NCI-H69 (cell line): Measurements from ENCODE around the gene CRYBG2.
"Not testable (repeated sequence)": the region's sequence is repeated elsewhere in the genome, so short reads cannot be mapped to it uniquely, and the experiment has no call there.

Source experiments
- DNase-seq: peaks from one replicate; lab custom pipeline; 2025; lab: John Stamatoyannopoulos, UW

The CRYBG2 gene

GRCh38 chr1:26353976-26354820 lies at the start of gene CRYBG2:
Gene CRYBG2, minus strand, starts transcription at chr1:26354130. Its CDS starts 7,473 bp downstream, at chr1:26346657.
- DNase-seq, result no peak

- no peak for DNase-seq
These were observed 49.7 kb upstream of the CRYBG2 start for GRCh38 chr1:26403656-26404055.

GRCh38 chr1:26401891-26402290 lies 48.0 kb upstream of the CRYBG2 start:
- DNase-seq, result no peak

GRCh38 chr1:26399034-26399433 lies 45.1 kb upstream of the CRYBG2 start:
- no peak for DNase-seq

- DNase-seq, result no peak
These were observed 41.8 kb upstream of the CRYBG2 start for GRCh38 chr1:26395754-26396153.

- DNase-seq, result peak; percentile 47
These were observed 37.5 kb upstream of the CRYBG2 start for GRCh38 chr1:26391450-26391849.

- DNase-seq, result no peak
These were observed 35.8 kb upstream of the CRYBG2 start for GRCh38 chr1:26389604-26390247.

- no peak for DNase-seq
These were observed 35.0 kb upstream of the CRYBG2 start for GRCh38 chr1:26388791-26389445.

- peak; percentile 68 for DNase-seq
These were observed 33.5 kb upstream of the CRYBG2 start for GRCh38 chr1:26387447-26387846.

GRCh38 chr1:26385063-26385462 lies 31.1 kb upstream of the CRYBG2 start:
- DNase-seq, result not testable (repeated sequence)

GRCh38 chr1:26384076-26384475 lies 30.1 kb upstream of the CRYBG2 start:
- DNase-seq, result no peak

- DNase-seq, result no peak
These were observed 24.9 kb upstream of the CRYBG2 start for GRCh38 chr1:26378879-26379251.

GRCh38 chr1:26378088-26378878 lies 24.4 kb upstream of the CRYBG2 start:
- DNase-seq, result no peak

GRCh38 chr1:26376050-26376449 lies 22.1 kb upstream of the CRYBG2 start:
- no peak for DNase-seq

GRCh38 chr1:26375081-26375480 lies 21.2 kb upstream of the CRYBG2 start:
- DNase-seq, result no peak

- DNase-seq, result not testable (repeated sequence)
These were observed 20.4 kb upstream of the CRYBG2 start for GRCh38 chr1:26374361-26374760.

- no peak for DNase-seq
These were observed 19.9 kb upstream of the CRYBG2 start for GRCh38 chr1:26373789-26374188.

GRCh38 chr1:26373281-26373680 lies 19.4 kb upstream of the CRYBG2 start:
- DNase-seq, result no peak

- DNase-seq, result not testable (repeated sequence)
These were observed 18.7 kb upstream of the CRYBG2 start, which contains the start of gene ZNF683 for GRCh38 chr1:26372611-26373010. Gene ZNF683, minus strand, starts transcription at chr1:26372750. Its CDS starts 4,179 bp downstream, at chr1:26368571.

GRCh38 chr1:26372039-26372438 lies 18.1 kb upstream of the CRYBG2 start:
- no peak for DNase-seq

- DNase-seq, result no peak
These were observed 16.9 kb upstream of the CRYBG2 start for GRCh38 chr1:26370591-26371382.
